MM.1S (cell line): Measurements from ENCODE around the gene HIVEP2.

Experiments
- DNase-seq: peaks from one replicate; pipeline ENCODE4 v3.0.0-alpha.2; 2015
- H2AFZ ChIP-seq: fragments of 300-600 bp; sonication (generic); 2 replicates; pipeline ENCODE4 v1.6.0; 2016; ENCODE audit warnings: antibody characterized with exemption, low read length
- H3F3A ChIP-seq: fragments of 300-600 bp; sonication (generic); 2 replicates; pipeline ENCODE4 v1.6.1; 2016; ENCODE audit warnings: mild to moderate bottlenecking, antibody characterized with exemption, low read length, moderate library complexity, mixed read lengths; ENCODE audit not compliant: insufficient read depth
- H3K27ac ChIP-seq: fragments of 300-600 bp; sonication (generic); 2 replicates; pipeline ENCODE4 v1.5.1; 2016; ENCODE audit warnings: mild to moderate bottlenecking, low read length
- H3K27me3 ChIP-seq: fragments of 300-600 bp; sonication (generic); replicated peaks from 2 replicates; pipeline ENCODE4 v1.6.0; 2016; ENCODE audit warnings: low read length; ENCODE audit not compliant: insufficient read depth
- H3K36me3 ChIP-seq: fragments of 300-600 bp; sonication (generic); replicated peaks from 2 replicates; pipeline ENCODE4 v1.6.1; 2016; ENCODE audit warnings: mild to moderate bottlenecking, low read length, mixed read lengths; ENCODE audit not compliant: insufficient read depth
- H3K4me1 ChIP-seq: fragments of 300-600 bp; sonication (generic); 2 replicates; pipeline ENCODE4 v1.6.1; 2016; ENCODE audit warnings: low read length, mixed read lengths
- H3K4me2 ChIP-seq: fragments of 300-600 bp; sonication (generic); 2 replicates; pipeline ENCODE4 v1.6.0; 2016; ENCODE audit warnings: low read depth, low read length
- H3K4me3 ChIP-seq: fragments of 300-600 bp; sonication (generic); 2 replicates; pipeline ENCODE4 v1.5.1; 2016; ENCODE audit warnings: low read length, mixed read lengths
- H3K79me2 ChIP-seq: fragments of 300-600 bp; sonication (generic); 2 replicates; pipeline ENCODE4 v1.6.1; 2016; ENCODE audit warnings: mixed run types, low read length, mixed read lengths
- H3K9ac ChIP-seq: fragments of 300-600 bp; sonication (generic); 2 replicates; pipeline ENCODE4 v1.6.1; 2016; ENCODE audit warnings: low read length, mixed read lengths
- H3K9me2 ChIP-seq: fragments of 300-600 bp; sonication (generic); replicated peaks from 2 replicates; pipeline ENCODE4 v1.6.1; 2016; ENCODE audit warnings: mild to moderate bottlenecking, low read length, mixed read lengths; ENCODE audit not compliant: insufficient read depth
- H3K9me3 ChIP-seq: fragments of 300-600 bp; sonication (generic); replicated peaks from 2 replicates; pipeline ENCODE4 v1.6.1; 2016; ENCODE audit warnings: mild to moderate bottlenecking, low read length, mixed read lengths; ENCODE audit not compliant: insufficient read depth
- H4K20me1 ChIP-seq: fragments of 300-600 bp; sonication (generic); 2 replicates; pipeline ENCODE4 v1.6.1; 2016; ENCODE audit warnings: mild to moderate bottlenecking, low read length, moderate library complexity, mixed read lengths; ENCODE audit not compliant: insufficient read depth
- CTCF ChIP-seq: fragments of 300-600 bp; sonication (generic); IDR thresholded peaks from 2 replicates; pipeline ENCODE4 v1.5.1; 2016; ENCODE audit warnings: antibody characterized with exemption, low read length, mixed read lengths
- EZH2 ChIP-seq: fragments of 300-600 bp; sonication (generic); optimal IDR thresholded peaks from 2 replicates; pipeline ENCODE3; 2017; ENCODE audit warnings: low read depth, mild to moderate bottlenecking, antibody characterized with exemption, low read length, mixed read lengths
- EZH2phosphoT487 ChIP-seq: fragments of 300-600 bp; sonication (generic); IDR thresholded peaks from 2 replicates; pipeline ENCODE4 v1.6.1; 2018; ENCODE audit warnings: antibody characterized with exemption, low read length

Gene HIVEP2

GRCh38 chr6:142912125-142912524 is 32.9 kb downstream of the HIVEP2 start:
- H2AFZ ChIP-seq = no peak overlapping the region
- TF ChIP-seq EZH2 = no peak
- no peak for TF ChIP-seq EZH2phosphoT487
- TF ChIP-seq CTCF = no peak
- H3K36me3 ChIP-seq = no peaks in the 10 kb centered on the region
- 0 out of 2 replicates have a peak, but pooled peaks cover 15% of the 10 kb centered on the region for H3K4me1 ChIP-seq
- no peak overlapping the region for H3K27ac ChIP-seq
- H3K4me3 ChIP-seq = no peak overlapping the region
- no peaks in the 10 kb centered on the region for H4K20me1 ChIP-seq
- no peaks in the 10 kb centered on the region for H3K27me3 ChIP-seq
- no peak overlapping the region for H3K9ac ChIP-seq
- H3K9me2 ChIP-seq = no peaks in the 10 kb centered on the region
- H3K4me2 ChIP-seq = no peak overlapping the region
- no peaks in the 10 kb centered on the region for H3K79me2 ChIP-seq
- H3K9me3 ChIP-seq = no peaks in the 10 kb centered on the region
- H3F3A ChIP-seq = peaks cover 5% of the 10 kb centered on the region
- no peak for DNase-seq

GRCh38 chr6:142911430-142911829 is 33.5 kb downstream of the HIVEP2 start:
- Histone ChIP-seq H3K9me2 (no peaks in the 10 kb centered on the region), H3K4me1 (0 out of 2 replicates have a peak, but pooled peaks cover 15% of the 10 kb centered on the region), H3K4me3 (no peak overlapping the region), H3K36me3 (no peaks in the 10 kb centered on the region), H3K27ac (no peak overlapping the region), H3K79me2 (no peaks in the 10 kb centered on the region), H4K20me1 (no peaks in the 10 kb centered on the region), H3K9me3 (no peaks in the 10 kb centered on the region), H3F3A (peaks cover 5% of the 10 kb centered on the region), H3K4me2 (no peak overlapping the region), H3K9ac (no peak overlapping the region), H2AFZ (no peak overlapping the region), H3K27me3 (no peaks in the 10 kb centered on the region)
- no peak for TF ChIP-seq CTCF
- TF ChIP-seq EZH2phosphoT487 = no peak
- no peak for TF ChIP-seq EZH2
- DNase-seq = no peak

- Histone ChIP-seq H3K9me3 (no peaks in the 10 kb centered on the region), H3K27ac (no peak overlapping the region), H3K9ac (no peak overlapping the region), H3K4me2 (no peak overlapping the region), H3K27me3 (no peaks in the 10 kb centered on the region), H3K9me2 (no peaks in the 10 kb centered on the region), H2AFZ (no peak overlapping the region), H3K4me1 (0 out of 2 replicates have a peak, but pooled peaks cover 15% of the 10 kb centered on the region), H4K20me1 (no peaks in the 10 kb centered on the region), H3F3A (peaks cover 5% of the 10 kb centered on the region), H3K36me3 (no peaks in the 10 kb centered on the region), H3K79me2 (no peaks in the 10 kb centered on the region), H3K4me3 (no peak overlapping the region)
- TF ChIP-seq EZH2 (no peak), EZH2phosphoT487 (no peak), CTCF (no peak)
- DNase-seq = no peak
Observed at GRCh38 chr6:142909686-142910085, 35.3 kb downstream of the HIVEP2 start.
